Measurements from ENCODE around the gene USP47.

GRCh38 chr11:11876458-11876857 lies 34.7 kb downstream of the USP47 start:
- TF ChIP-seq, protein P1, sequence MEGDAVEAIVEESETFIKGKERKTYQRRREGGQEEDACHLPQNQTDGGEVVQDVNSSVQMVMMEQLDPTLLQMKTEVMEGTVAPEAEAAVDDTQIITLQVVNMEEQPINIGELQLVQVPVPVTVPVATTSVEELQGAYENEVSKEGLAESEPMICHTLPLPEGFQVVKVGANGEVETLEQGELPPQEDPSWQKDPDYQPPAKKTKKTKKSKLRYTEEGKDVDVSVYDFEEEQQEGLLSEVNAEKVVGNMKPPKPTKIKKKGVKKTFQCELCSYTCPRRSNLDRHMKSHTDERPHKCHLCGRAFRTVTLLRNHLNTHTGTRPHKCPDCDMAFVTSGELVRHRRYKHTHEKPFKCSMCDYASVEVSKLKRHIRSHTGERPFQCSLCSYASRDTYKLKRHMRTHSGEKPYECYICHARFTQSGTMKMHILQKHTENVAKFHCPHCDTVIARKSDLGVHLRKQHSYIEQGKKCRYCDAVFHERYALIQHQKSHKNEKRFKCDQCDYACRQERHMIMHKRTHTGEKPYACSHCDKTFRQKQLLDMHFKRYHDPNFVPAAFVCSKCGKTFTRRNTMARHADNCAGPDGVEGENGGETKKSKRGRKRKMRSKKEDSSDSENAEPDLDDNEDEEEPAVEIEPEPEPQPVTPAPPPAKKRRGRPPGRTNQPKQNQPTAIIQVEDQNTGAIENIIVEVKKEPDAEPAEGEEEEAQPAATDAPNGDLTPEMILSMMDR (conservative IDR thresholded peaks at IDR 0.05; ENCODE audit: low read depth, low read length) = peak; percentile 58
- no peak for TF ChIP-seq EZH2 (IDR thresholded peaks at IDR 0.05; ENCODE audit: low read length, unreplicated experiment)

Measured in PC-3 (cell line).